ENCODE results near the gene FAN1.

The FAN1 gene

GRCh38 chr15:30990446-30991254 is 86.9 kb downstream of the FAN1 start:
- TF ChIP-seq, protein P1, sequence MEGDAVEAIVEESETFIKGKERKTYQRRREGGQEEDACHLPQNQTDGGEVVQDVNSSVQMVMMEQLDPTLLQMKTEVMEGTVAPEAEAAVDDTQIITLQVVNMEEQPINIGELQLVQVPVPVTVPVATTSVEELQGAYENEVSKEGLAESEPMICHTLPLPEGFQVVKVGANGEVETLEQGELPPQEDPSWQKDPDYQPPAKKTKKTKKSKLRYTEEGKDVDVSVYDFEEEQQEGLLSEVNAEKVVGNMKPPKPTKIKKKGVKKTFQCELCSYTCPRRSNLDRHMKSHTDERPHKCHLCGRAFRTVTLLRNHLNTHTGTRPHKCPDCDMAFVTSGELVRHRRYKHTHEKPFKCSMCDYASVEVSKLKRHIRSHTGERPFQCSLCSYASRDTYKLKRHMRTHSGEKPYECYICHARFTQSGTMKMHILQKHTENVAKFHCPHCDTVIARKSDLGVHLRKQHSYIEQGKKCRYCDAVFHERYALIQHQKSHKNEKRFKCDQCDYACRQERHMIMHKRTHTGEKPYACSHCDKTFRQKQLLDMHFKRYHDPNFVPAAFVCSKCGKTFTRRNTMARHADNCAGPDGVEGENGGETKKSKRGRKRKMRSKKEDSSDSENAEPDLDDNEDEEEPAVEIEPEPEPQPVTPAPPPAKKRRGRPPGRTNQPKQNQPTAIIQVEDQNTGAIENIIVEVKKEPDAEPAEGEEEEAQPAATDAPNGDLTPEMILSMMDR (conservative IDR thresholded peaks at IDR 0.05) = no peak
- no peak for TF ChIP-seq ZFX (IDR thresholded peaks at IDR 0.05)
- H3K27ac ChIP-seq = peak overlapping the region; percentile 84

DNA sequence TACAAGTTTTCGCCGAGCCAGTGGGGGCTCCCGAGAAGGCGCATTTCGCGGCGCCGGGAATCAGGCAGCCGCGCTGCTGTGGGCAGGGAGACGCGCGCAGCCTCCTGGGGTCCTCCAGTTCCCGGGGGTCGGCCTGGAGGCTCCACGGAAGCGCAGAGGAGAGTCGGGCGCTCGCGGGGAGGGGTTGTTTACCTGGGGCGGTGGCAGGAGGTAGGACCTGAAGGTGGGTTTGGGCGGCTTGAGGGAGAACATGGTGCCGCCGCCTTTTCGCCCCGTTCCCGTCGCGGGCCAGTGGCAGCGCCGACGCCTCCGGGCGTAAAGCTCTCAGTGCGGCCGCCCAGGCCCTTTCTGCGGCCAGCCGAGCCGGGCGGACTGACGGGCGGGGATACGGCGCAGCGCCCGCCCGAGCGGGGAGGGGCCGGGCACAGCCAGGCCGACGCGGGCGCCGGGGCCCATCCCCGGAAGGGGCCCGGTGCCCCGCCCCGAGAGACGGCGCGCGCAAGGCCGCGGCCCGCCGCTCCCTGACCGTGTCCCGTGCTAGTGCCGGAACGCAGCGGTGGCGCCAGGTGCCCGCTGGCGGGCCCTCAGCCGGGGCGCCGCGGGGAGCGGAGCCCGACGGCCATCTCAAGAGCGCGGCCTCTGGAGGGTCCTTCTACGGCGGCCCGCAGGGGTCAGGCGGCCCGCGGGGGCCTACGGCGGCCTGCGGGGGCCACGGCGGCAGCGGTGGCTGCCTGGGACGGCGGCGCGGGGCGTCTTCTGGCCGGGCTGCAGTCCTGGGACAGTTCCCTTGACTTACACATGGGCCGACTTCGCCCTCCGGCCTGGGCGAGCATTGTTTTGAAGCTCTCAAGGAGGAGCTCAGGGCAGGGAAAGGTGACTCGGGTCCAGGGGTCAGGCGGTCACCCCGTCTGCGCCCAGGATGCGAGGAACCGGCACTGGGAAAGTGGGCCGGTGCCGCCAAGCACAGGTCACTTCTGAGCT is 87.8 kb downstream of the FAN1 start, which contains the start of gene MTMR10:
Gene MTMR10 (minus strand): TSS at position 374 of the 981 bp plus-strand sequence. CDS start 122 bp downstream, at position 252.
- TF ChIP-seq ZFX (IDR thresholded peaks at IDR 0.05) = peak; percentile 98
- TF ChIP-seq, protein P1 (conservative IDR thresholded peaks at IDR 0.05) = no peak

GRCh38 chr15:30992249-30992864 is 88.6 kb downstream of the FAN1 start:
- TF ChIP-seq, protein P1 (conservative IDR thresholded peaks at IDR 0.05) = no peak
- no peak for TF ChIP-seq ZFX (IDR thresholded peaks at IDR 0.05)
- H3K27ac ChIP-seq = peak overlapping the region; percentile 84

More for the DNA sequence above, 87.8 kb downstream of the FAN1 start, which contains the start of gene MTMR10:
- peak within 1 kb of the TSS; percentile 84 for H3K27ac ChIP-seq
